Caco-2 (cell line): Measurements from ENCODE around the gene CNOT8. TPM values are rescaled to one million over a fixed set of nuclear protein-coding genes. Genes with fewer than 3 reads are reported as not detected.

Experiments
- BruUV-seq: library from RNA; stranded (reverse); fragments of 400-500 nt; replicated peaks from 2 replicates; lab custom pipeline; 2021; lab: Mats Ljungman, UMichigan
- CTCF ChIA-PET: fragments of 300-600 bp; sonication (Branson Sonifier 250); formaldehyde crosslinking; loops from one replicate; lab custom pipeline; 2022; ENCODE audit warnings: antibody characterized with exemption; lab: Charles Lee
- POLR2A ChIA-PET: fragments of 300-600 bp; sonication (Branson Sonifier 250); formaldehyde crosslinking; loops from one replicate; lab custom pipeline; 2022; ENCODE audit warnings: antibody characterized with exemption; lab: Charles Lee
- DNase-seq, 2 experiments: peaks; one replicate each; pipeline versions ENCODE4 v3.0.0 to v3.0.0-alpha.2; 2020 to 2022
- H3K27me3 ChIP-seq: replicated peaks from 2 replicates; pipeline ENCODE4 v1.6.0; 2011; ENCODE audit warnings: low read length; ENCODE audit not compliant: control insufficient read depth, insufficient read depth
- H3K36me3 ChIP-seq: 2 replicates; pipeline ENCODE4 v1.5.1; 2011; ENCODE audit warnings: low read length; ENCODE audit not compliant: control insufficient read depth, insufficient read depth
- H3K4me1 ChIP-seq: fragments of 250-450 bp; sonication (Bioruptor Pico); 2 replicates; pipeline ENCODE4 v1.5.1; 2020; ENCODE audit warnings: mild to moderate bottlenecking
- H3K4me3 ChIP-seq: 2 replicates; pipeline ENCODE4 v1.5.1; 2011; ENCODE audit warnings: low read depth, mild to moderate bottlenecking, control low read depth, low read length
- H3K9me3 ChIP-seq: fragments of 250-450 bp; sonication (Bioruptor Pico); 2 replicates; pipeline ENCODE4 v1.5.1; 2020; ENCODE audit warnings: mild to moderate bottlenecking, moderate library complexity
- H3K27ac Mint-ChIP-seq: one replicate; pipeline ENCODE4 v1.8.0; 2022; ENCODE audit warnings: mixed read lengths; ENCODE audit not compliant: unreplicated experiment
- H3K27me3 Mint-ChIP-seq: one replicate; pipeline ENCODE4 v1.8.0; 2022; ENCODE audit warnings: mixed read lengths; ENCODE audit not compliant: insufficient read depth, unreplicated experiment
- H3K36me3 Mint-ChIP-seq: one replicate; pipeline ENCODE4 v1.8.0; 2022; ENCODE audit warnings: mild to moderate bottlenecking, mixed read lengths; ENCODE audit not compliant: insufficient read depth, unreplicated experiment
- H3K4me1 Mint-ChIP-seq: one replicate; pipeline ENCODE4 v1.8.0; 2022; ENCODE audit warnings: low read depth, mixed read lengths; ENCODE audit not compliant: unreplicated experiment
- H3K4me3 Mint-ChIP-seq: one replicate; pipeline ENCODE4 v1.8.0; 2022; ENCODE audit warnings: mild to moderate bottlenecking, moderate library complexity, mixed read lengths; ENCODE audit not compliant: unreplicated experiment
- H3K9me3 Mint-ChIP-seq: one replicate; pipeline ENCODE4 v1.8.0; 2022; ENCODE audit warnings: mixed read lengths; ENCODE audit not compliant: unreplicated experiment
- intact Hi-C: fragments of 100-400 bp; cut with micrococcal nuclease; formaldehyde crosslinking; loops from one replicate; pipeline ENCODE4 v1.10.0; 2022; ENCODE audit not compliant: unreplicated experiment
- total RNA-seq: library from RNA; stranded (reverse); gene quantifications from 2 replicates; pipeline ENCODE4 v1.2.3, GENCODE V29; 2022
- TF ChIP-seq, protein P1 (sequence below), 2 experiments: fragments of 200-600 bp in 1 of 2; IDR thresholded peaks; 1 replicate in 1 of 2; 2 replicates in 1 of 2; pipeline versions ENCODE4 v1.5.1 to v1.8.0; 2011 to 2022; ENCODE audit warnings: antibody characterized with exemption in 1 of 2, control low read depth in 1 of 2, inconsistent platforms in 1 of 2, low read depth in 1 of 2, low read length in 1 of 2, mild to moderate bottlenecking in 1 of 2, moderate library complexity in 1 of 2; ENCODE audit not compliant: insufficient read depth in 1 of 2, severe bottlenecking in 1 of 2, unreplicated experiment in 1 of 2

The CNOT8 gene
- total RNA-seq, 1 experiment from 2014 or later = 38.1 TPM

- TF ChIP-seq, protein P1, sequence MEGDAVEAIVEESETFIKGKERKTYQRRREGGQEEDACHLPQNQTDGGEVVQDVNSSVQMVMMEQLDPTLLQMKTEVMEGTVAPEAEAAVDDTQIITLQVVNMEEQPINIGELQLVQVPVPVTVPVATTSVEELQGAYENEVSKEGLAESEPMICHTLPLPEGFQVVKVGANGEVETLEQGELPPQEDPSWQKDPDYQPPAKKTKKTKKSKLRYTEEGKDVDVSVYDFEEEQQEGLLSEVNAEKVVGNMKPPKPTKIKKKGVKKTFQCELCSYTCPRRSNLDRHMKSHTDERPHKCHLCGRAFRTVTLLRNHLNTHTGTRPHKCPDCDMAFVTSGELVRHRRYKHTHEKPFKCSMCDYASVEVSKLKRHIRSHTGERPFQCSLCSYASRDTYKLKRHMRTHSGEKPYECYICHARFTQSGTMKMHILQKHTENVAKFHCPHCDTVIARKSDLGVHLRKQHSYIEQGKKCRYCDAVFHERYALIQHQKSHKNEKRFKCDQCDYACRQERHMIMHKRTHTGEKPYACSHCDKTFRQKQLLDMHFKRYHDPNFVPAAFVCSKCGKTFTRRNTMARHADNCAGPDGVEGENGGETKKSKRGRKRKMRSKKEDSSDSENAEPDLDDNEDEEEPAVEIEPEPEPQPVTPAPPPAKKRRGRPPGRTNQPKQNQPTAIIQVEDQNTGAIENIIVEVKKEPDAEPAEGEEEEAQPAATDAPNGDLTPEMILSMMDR (IDR thresholded peaks at IDR 0.05; ENCODE audit: insufficient read depth in 1 of 2, low read depth in 1 of 2, low read length in 1 of 2, severe bottlenecking in 1 of 2, unreplicated experiment in 1 of 2) = no peak
- H3K4me1 ChIP-seq = no peaks in the 10 kb centered on the region
- CTCF ChIA-PET = no interaction called here
- peaks cover 6% of the 10 kb centered on the region; the same call in 1 of the 2 replicates for H3K36me3 ChIP-seq
- peaks cover 33% of the 10 kb centered on the region for H3K9me3 Mint-ChIP-seq
- H3K36me3 Mint-ChIP-seq = peaks cover 79% of the 10 kb centered on the region
- H3K4me3 Mint-ChIP-seq = no peak overlapping the region
- POLR2A ChIA-PET = no interaction called here
- H3K9me3 ChIP-seq = peaks cover 18% of the 10 kb centered on the region
- H3K4me1 Mint-ChIP-seq = no peaks in the 10 kb centered on the region
- H3K27me3 Mint-ChIP-seq = no peaks in the 10 kb centered on the region
- no peaks in the 10 kb centered on the region for H3K27me3 ChIP-seq
- no peak overlapping the region for H3K27ac Mint-ChIP-seq
- no peak for DNase-seq
- BruUV-seq = no TSS peak
- intact Hi-C loops = no loop called here
- H3K4me3 ChIP-seq = no peak overlapping the region
These were observed 26.0 kb downstream of the CNOT8 start for GRCh38 chr5:154884424-154884823.

- ChIA-PET POLR2A (interaction anchor here (0.5 kb wide), 1 partner anchor 16 kb away, joined by 3 read pairs; no protein-coding TSS in a partner anchor), CTCF (no interaction called here)
- no peak overlapping the region for H3K4me3 ChIP-seq
- peaks cover 23% of the 10 kb centered on the region for H3K9me3 Mint-ChIP-seq
- no peak for DNase-seq
- TF ChIP-seq, protein P1 (IDR thresholded peaks at IDR 0.05; ENCODE audit: insufficient read depth in 1 of 2, low read depth in 1 of 2, low read length in 1 of 2, severe bottlenecking in 1 of 2, unreplicated experiment in 1 of 2) = no peak
- H3K27me3 ChIP-seq = no peaks in the 10 kb centered on the region
- H3K4me3 Mint-ChIP-seq = no peak overlapping the region
- H3K36me3 ChIP-seq = peaks cover 6% of the 10 kb centered on the region; the same call in 1 of the 2 replicates
- peaks cover 80% of the 10 kb centered on the region for H3K36me3 Mint-ChIP-seq
- H3K27ac Mint-ChIP-seq = no peak overlapping the region
- H3K27me3 Mint-ChIP-seq = no peaks in the 10 kb centered on the region
- H3K4me1 Mint-ChIP-seq = no peaks in the 10 kb centered on the region
- intact Hi-C loops = no loop called here
- no peaks in the 10 kb centered on the region for H3K4me1 ChIP-seq
- no TSS peak for BruUV-seq
- peaks cover 18% of the 10 kb centered on the region for H3K9me3 ChIP-seq
These were observed 27.0 kb downstream of the CNOT8 start for GRCh38 chr5:154885439-154885838.

DNA sequence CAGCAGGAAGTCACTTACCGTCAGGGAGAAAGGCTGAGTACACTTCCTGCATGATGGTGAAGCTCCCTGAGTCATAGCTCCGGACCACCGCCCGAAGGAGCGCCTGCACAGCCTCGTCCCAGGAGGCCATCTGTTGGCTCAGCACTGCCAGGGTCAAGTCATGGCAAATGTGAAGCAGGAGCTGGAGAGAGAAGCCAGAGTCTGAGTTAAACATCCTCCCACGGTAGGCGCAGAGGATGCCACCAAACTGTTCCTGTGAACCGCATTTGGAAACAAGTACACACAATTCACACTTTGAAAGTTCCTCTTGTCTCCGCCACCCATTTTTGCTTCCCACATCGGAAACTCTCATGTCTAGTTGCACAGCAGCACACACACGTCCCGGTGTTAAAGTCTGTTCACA is 33.9 kb downstream of the CNOT8 start:
- Histone ChIP-seq H3K36me3 (peaks cover 3% of the 10 kb centered on the region; the same call in 1 of the 2 replicates), H3K27me3 (no peaks in the 10 kb centered on the region), H3K4me1 (no peaks in the 10 kb centered on the region), H3K9me3 (no peaks in the 10 kb centered on the region; the same call in 1 of the 2 replicates), H3K4me3 (no peak overlapping the region)
- BruUV-seq = no TSS peak
- no peak overlapping the region for H3K27ac Mint-ChIP-seq
- intact Hi-C loops = no loop called here
- H3K4me1 Mint-ChIP-seq = no peaks in the 10 kb centered on the region
- POLR2A ChIA-PET = no interaction called here
- CTCF ChIA-PET = no interaction called here
- H3K27me3 Mint-ChIP-seq = no peaks in the 10 kb centered on the region
- no peaks in the 10 kb centered on the region for H3K9me3 Mint-ChIP-seq
- TF ChIP-seq, protein P1 (IDR thresholded peaks at IDR 0.05; ENCODE audit: insufficient read depth in 1 of 2, low read depth in 1 of 2, low read length in 1 of 2, severe bottlenecking in 1 of 2, unreplicated experiment in 1 of 2) = no peak
- no peak for DNase-seq
- no peak overlapping the region for H3K4me3 Mint-ChIP-seq
- H3K36me3 Mint-ChIP-seq = peaks cover 89% of the 10 kb centered on the region
